COLO668 (cell line): ENCODE measurements around the gene HOXD12.
A peak's percentile ranks its signal among the peaks of the same experiment; 100 is the strongest.

ENCODE experiments used
- DNase-seq: peaks from one replicate; lab custom pipeline; 2025; ENCODE audit not compliant: unreplicated experiment; lab: John Stamatoyannopoulos, UW

HOXD12 gene

DNA sequence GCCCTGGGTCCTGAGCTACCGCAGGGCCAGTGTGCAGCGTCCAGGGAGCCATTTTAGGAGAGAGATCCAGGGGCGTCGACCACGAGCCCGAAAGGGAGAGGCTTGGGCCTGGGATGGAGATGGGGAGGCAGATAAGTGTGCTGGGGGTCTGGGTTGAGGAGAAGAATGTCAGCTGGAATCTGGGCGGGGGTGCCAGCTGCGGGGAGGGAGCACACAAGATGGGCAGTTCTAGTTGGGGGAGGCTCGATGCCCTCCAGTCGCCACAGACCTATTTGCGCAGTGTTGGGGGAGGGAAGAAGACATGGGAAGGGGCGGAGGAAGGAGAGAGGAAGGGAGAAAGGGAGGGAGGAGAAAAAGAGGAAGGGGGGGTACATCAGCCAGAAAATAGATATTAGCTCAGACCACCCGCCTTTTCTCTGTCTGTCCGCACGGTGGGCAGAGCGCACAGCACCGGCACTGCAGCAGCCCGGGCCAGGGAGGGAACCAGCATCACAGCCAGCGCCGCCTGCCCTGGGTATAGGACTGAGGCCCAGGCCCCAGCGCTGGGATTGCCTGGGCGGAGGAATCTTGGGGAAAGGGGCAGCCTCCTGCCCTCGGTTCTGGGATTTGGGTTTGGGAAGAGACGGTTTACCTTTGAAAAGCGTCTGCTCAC is 5.6 kb downstream of the HOXD12 start:
- no peak for DNase-seq

DNA sequence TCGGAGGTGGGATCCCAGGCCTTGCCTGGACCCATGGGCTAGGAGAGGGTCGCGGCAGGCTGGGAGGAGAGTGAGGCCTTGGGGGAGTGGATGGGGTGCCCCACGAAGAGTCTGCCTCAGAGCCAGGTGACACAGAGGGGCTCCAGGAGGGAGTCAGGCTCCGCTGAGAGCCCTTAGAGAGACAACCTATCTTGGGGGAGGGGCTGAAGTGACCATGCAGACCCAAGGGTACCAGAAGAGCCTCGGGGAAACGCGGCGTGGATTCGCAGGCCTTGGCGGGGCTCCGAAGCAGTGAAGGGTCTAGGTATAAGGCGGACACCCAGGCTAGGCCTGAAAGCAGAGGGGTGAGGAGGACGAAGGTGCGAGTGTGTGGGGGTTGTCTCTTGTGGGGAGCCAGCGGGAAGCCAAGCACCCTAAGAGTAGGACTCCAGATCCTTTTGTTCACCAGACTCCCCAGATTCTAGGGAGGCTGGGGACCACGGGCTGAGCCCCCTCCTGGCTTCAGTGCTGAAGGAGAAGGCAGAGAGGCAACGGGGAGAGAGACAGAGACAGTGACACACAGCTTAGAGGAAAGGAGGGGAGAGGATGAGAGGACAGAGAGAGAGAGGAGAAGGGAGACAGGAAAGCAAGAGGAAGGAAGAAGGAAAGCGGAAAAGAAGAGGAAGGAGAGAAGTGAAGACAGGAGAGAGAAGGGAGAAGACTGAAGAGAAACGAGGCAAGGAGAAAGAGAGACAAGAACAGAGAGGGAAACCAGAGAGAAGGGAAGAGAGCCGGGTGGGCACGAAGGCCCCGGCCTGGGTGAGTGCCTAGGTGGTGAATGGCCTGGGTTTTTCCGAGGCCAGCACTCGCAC is 6.4 kb downstream of the HOXD12 start:
- DNase-seq, result no peak

DNA sequence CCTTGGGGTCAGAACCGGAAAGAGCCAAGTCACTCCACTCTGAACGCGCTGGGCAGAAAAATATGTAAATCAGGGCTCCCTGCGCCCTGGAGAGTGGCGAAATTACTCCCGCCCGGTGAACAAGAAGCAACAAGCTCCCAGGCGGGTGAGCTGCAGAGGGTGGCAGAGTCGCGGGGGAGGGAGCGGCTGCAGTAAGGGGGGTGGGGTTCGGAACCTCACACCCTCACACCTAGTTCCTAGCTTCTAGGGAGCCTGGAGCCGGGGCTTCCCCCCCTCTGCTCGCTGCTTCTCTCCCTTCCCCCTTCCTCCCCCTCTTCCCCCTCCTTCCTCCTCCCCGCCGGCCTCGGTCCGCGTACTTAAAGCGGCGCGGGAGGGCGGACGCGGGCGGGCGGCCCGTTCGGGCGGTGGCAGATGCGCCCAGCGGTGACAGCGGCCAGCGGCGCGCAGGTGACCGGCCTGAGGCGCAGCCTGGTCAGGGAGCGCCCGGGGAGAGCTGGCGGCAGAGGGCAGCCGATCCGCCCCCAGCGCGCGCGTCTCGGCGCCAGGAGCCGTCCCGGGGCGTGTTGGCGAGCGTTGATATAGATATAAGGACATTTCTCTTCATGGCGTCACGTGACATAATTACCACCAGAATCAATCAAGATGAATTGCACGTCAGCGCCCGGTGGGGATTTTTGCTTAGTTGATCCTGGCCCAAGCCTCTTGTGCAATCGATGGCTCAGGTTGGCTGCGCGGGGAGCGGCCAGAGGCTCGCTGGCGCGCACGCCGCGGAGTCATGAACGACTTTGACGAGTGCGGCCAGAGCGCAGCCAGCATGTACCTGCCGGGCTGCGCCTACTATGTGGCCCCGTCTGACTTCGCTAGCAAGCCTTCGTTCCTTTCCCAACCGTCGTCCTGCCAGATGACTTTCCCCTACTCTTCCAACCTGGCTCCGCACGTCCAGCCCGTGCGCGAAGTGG is 7.3 kb downstream of the HOXD12 start, which contains the start of gene HOXD11:
HOXD11 (plus strand) TSS at position 700 of the 959 bp plus-strand sequence; CDS start at position 776, 76 bp downstream.
- DNase-seq, result peak; percentile 85

DNA sequence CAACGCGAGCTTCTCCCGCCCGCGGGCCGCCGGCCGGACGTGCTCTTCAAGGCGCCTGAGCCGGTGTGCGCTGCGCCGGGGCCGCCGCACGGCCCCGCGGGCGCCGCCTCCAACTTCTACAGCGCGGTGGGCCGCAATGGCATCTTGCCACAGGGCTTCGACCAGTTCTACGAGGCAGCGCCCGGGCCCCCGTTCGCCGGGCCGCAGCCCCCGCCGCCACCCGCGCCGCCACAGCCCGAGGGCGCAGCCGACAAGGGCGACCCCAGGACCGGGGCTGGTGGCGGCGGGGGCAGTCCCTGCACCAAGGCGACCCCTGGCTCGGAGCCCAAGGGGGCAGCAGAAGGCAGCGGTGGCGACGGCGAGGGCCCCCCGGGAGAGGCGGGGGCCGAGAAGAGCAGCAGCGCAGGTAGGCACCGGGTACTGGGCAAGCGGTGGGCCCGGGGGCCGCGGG is 8.2 kb downstream of the HOXD12 start:
- DNase-seq, result peak; percentile 67

DNA sequence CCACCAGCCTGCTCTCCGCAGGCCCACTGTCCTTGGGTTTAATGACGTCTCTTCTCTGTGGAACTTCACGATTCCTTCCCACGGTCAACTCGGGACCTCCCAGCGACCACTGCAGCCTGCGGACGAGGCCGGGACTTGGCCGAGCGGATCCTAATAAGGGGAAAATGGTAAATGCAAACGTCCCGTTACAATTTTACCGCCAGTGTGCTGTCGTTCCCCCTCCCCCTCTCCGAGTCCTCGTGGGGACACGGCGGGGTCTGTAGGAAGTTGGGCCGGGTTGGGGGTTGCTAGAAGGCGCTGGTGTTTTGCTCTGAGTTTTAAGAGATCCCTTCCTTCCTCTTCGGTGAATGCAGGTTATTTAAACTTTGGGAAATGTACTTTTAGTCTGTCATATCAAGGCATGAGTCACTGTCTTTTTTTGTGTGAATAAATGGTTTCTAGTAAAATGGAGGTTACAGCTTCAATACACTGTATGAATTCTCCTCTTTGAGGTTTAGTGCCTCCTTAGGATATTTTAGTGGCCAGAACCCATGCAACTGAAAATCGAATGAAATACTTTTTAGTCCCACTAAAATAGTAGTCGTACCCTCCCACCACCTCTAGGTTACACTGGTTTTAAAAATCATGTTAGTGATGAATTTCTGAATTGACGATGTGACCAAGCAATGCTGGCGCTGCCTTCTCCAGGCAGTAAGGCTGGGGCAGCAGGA is 9.8 kb downstream of the HOXD12 start:
- no peak for DNase-seq

DNA sequence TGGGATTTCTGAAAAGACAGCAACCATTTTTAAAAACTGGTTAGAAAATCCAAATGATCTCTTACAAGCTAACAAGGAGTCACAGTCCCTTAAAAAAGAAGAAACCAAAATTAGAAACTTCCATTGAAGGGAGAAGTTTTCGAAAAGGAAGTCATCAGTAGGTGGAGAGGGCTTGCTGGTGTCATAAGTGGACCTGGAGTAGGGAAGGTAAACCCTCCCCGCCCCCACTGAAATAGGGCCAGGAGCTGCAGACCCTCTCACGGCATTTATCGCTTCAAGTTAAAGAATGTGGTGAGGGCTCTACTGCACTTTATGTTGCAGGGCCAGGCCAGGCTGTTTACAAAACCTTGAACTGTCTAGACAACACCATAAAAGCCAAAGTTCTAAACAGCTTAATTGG is 10.4 kb downstream of the HOXD12 start:
- DNase-seq, result no peak

DNA sequence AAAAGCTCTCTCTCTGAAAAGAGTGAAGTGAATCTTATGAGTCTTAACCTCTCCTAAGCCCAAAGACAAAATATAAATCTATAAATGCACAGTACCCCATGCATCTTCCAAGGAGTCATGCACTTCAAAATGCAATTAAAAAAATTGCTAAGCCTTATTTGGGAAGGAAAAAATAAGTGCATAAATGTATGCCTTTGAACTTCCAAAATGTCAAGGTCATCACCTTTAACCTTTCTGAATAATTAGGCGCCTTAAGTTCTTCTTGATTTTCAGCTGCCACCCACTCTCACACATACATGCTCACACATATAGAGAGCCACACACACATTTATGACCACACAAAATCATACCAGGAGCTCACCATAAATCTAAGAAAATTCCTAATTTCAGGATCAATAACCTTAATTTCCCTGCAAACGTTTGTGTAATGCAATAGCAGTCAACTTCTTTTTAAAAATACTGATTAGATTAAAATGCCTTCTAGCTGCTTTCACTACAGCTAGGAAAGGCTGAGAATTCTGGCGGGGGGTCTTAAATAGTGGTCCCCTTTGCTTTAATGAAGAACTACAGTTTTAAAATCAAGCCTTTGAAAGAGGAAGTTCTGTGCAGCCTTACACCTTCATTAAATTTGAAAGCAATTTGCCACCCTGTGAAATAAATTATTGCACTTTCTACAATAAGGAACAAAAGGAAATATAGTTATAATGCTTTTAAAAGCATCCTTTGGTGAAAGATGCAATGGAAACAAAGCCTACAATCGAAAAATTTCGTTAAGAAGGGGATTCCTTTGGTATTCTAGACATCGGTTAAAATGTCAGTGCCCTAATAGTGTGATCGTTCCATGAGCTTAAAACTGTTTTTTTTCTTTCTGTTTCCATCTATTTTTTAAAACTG is 11.1 kb downstream of the HOXD12 start:
- DNase-seq, result no peak

DNA sequence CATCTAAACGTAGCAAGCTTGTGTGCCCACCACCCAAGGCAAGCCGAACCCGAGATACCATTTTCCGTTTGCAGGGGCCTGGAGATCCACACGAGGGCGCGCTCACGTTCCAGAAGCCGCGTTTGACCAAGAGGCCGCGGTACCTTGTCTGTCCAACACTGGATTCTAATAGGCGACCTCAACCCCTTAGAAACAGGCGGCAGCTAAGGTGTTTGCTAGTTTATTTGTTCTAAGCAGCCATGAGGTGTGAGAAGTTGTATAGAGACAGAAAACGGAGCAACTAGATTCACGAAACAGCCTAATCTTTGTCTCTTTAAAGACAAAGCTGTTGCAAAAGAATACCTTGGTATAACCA is 11.7 kb downstream of the HOXD12 start:
- DNase-seq, result peak; percentile 81

DNA sequence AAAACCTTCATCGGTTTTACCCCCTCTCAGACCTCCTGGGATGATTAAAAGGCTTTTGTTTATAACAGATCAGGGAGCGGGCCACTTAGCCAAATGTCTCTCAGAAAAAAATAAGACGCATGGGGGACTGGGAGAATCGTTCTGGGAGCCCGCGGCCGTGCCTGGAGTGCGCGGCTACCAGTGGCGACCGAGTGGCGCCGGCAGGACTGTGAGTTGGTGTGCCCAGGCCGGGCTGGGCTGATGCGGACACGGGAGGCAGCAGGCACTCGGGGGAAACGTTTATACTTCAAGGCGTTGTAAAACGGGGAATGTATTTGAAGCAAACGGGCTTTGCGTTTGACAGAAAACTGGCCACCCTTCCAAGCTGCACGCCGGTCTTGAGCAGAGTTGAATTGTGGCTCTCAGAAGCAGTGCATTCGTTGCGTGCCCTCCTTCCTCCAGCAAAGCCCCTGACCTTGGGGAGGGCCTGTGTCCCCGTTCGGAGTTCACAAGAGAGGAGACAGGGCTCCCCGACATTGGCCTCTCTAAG is 12.3 kb downstream of the HOXD12 start:
- DNase-seq, result no peak

DNA sequence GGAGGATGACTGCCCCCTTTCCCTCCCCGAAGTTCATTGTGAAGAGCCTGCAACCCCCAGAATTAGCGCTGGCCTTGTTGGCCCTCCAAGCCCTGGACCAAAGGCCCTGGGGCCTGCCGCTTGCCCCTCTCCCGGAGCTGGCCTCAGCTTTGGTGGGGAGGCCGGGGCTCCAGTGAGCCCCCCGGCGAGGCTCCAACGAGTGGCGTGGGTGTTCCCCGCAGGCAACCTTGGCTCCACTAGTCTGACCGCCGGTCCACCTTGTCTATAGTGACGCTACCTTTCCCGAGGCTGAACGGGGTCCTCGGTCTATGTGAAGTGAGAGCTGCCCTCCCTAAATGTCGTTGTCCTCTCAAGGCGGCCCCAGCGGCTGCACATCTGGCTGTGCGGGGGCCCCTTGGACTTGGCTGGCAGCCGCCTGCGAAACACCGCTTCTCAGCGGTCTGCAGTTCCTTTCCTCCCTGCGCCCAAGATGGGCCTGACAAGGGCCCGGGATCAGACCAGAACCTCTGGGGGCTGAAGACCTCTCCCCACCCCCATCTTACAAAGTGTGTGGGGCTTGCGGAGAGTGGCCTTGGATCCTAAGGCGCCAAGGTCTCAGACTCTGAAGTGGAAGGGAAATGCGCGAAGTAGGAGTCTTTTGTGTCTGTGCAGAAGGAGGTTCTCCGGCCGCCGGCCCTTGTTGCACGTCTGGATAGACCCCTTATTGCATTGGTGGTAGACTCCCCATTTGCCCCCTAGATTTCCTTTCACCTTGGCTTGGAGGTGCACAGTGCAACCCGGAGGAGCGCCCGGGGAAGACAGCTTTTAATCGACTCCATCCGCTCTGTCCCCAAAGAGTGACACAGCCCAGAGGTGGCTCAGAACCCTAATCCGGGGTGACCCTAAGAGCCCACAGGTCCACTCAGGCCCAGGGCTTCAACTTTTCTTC is 13.0 kb downstream of the HOXD12 start:
- DNase-seq, result no peak

DNA sequence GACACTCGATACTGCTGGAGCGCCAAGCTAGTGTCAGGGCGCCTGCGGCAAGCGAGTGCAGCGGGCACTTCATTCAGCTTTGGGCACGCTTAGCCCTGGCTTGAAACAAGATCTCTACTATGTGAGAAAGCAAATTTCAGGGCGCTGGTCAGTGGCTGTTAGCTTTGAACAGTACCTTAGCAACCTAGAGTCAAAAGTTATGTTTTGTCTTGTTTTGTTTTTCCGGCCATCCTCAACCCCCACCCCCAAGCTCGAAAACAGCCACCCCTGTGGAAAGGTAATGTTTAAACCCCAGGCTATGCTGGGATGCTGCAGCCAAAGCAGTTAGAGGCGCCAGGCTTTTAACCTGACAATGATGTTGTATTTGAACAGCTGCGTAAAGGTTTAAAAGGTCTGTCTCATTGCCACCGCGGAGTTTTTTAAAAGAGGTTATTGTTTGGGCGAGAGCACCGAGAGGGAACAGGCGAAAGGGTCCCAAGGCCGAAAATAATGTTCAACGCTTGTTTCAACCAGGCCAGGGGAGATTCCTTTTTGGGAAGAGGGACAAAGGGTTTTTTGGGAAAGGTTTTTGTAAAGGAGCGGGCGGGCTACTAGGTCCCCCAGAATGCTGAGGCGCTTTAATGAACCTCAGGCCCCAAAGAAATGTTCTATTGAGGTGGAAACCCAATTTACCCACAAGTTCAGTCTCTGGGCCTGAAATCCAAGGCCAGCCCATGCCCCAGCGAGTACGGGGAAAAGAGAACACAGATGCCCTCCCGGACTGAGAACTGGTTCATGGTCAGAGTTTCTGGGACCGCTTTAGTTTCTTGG is 14.7 kb downstream of the HOXD12 start:
- peak; percentile 88 for DNase-seq

DNA sequence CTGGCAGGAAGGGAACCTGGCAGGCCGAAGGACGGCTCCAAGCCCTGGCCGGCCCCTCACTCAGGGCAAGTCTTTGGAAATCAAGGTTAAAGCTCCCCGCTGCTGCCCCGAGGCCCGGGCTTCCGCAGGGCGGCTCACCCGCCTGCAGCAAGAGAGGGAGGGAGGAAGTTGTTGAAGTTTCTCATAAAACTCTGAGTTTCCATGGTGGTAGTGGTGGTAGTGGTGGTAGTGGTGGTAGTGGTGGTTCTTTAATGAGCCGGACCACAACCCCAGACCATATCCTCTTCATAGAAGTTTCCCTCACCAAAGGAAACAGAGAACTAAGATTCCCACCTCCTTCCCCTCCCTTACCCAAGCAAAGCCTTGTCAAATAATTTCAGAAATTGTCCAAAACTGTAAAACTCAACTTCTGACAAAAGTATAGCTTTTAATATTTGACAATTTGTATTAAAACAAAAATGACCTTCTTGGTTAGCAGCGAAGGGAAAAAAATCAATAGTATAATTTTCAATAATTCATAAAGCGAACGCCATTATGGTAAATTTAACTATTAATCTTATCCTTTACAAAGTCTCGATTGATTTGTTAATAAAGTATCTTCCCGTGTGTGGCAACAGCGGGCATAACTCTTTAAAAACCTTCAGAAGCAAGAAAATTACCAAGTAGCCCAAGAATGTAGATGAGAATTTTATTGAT is 15.5 kb downstream of the HOXD12 start:
- DNase-seq, result peak; percentile 32

DNA sequence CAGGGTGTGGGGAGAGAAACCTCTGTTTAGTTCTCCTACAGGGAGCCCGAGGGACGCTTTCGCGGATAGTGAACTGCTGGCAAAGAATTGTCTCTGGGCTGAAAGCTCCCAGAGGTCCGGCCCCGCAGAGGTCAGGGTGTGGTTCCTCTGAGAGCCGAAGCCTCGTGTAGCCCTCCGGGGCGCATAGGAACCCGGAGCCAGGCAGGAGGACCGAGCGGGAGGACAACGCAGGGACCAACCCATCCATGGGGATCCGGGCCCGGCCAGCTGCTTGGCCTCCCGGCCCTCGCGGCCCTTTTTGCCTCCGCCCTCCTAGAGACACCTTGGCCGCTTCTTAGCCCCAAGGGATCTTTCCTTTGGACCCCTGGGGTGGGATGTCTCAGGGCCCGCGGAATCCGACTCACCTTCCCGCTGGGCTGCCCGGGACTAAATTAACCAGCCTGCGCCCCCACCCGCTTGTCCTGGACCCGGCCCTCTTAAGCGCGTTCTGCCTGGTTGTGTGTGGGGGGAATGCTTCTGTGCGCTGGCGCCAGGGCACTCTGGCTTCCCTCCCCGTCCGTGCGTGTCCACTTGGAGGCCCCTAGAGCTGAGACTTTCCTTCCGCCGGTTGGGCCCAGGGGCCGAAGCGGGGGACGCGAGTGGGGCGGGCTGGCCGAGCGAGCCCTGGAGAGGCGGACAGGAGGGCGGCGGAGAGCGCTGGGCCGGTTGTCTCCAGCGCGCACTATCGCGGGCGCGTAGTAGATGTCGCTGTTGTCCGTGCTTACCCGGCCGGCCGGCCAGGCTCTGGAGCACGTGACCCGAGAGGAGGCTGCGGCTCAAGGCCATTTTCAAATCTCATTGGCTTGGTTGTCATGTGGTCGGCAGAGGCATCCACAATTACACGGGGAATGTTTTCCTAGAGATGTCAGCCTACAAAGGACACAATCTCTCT is 16.6 kb downstream of the HOXD12 start, which contains the start of gene HOXD10:
HOXD10 (plus strand) TSS at position 896 of the 931 bp plus-strand sequence. CDS start 56 bp downstream, outside the sequence.
- peak; percentile 81 for DNase-seq

DNA sequence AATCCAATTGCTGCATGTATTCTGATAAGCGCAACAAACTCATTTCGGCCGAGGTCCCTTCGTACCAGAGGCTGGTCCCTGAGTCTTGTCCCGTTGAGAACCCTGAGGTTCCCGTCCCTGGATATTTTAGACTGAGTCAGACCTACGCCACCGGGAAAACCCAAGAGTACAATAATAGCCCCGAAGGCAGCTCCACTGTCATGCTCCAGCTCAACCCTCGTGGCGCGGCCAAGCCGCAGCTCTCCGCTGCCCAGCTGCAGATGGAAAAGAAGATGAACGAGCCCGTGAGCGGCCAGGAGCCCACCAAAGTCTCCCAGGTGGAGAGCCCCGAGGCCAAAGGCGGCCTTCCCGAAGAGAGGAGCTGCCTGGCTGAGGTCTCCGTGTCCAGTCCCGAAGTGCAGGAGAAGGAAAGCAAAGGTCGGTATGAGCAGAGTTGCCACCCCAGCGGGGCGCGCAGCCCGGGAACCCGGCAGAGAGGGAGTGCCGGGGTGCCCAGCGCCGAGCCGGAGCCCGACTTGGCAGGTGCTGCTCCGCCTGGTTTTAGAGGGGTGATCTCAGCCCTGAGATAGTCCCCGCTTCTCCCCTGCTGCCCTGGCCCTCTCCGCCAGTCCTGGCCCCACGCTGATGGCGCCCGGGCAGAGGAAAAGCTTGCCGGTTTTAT is 17.7 kb downstream of the HOXD12 start:
- no peak for DNase-seq

DNA sequence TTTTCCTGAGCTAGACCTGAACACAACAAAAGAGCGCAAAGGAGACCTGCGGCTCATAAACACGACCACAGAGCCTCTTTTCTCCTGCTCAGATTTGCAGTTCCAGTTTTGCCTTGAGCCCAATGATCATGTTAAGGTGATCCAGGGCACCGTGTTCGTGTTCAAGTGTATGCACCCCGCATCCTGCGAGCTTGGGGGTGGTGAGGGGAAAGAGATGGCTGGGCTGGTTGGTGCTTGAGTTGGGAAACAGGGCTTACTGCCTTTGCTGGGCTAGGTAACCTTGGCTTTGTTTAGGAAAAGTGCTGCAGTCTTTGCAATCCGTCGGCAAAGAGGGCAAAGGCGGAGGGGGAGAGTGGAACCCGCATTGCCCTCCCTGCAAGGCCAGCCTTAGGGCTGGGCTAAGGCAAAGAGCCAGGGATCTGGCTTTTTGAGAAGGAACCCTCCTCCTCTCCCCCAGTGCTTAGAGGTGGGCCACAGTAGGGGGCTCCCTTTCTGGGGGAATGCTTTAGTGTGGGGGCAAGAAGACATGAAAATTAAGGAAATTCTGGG is 18.3 kb downstream of the HOXD12 start:
- DNase-seq, result no peak
